MM.1S (cell line): ENCODE data around the gene STXBP6.

Experiments used
- DNase-seq: peaks from one replicate; pipeline ENCODE4 v3.0.0-alpha.2; 2015
- H2AFZ ChIP-seq: fragments of 300-600 bp; sonication (generic); 2 replicates; pipeline ENCODE4 v1.6.0; 2016; ENCODE audit warnings: antibody characterized with exemption, low read length
- H3F3A ChIP-seq: fragments of 300-600 bp; sonication (generic); 2 replicates; pipeline ENCODE4 v1.6.1; 2016; ENCODE audit warnings: mild to moderate bottlenecking, antibody characterized with exemption, low read length, moderate library complexity, mixed read lengths; ENCODE audit not compliant: insufficient read depth
- H3K27ac ChIP-seq: fragments of 300-600 bp; sonication (generic); 2 replicates; pipeline ENCODE4 v1.5.1; 2016; ENCODE audit warnings: mild to moderate bottlenecking, low read length
- H3K27me3 ChIP-seq: fragments of 300-600 bp; sonication (generic); replicated peaks from 2 replicates; pipeline ENCODE4 v1.6.0; 2016; ENCODE audit warnings: low read length; ENCODE audit not compliant: insufficient read depth
- H3K36me3 ChIP-seq: fragments of 300-600 bp; sonication (generic); replicated peaks from 2 replicates; pipeline ENCODE4 v1.6.1; 2016; ENCODE audit warnings: mild to moderate bottlenecking, low read length, mixed read lengths; ENCODE audit not compliant: insufficient read depth
- H3K4me1 ChIP-seq: fragments of 300-600 bp; sonication (generic); 2 replicates; pipeline ENCODE4 v1.6.1; 2016; ENCODE audit warnings: low read length, mixed read lengths
- H3K4me2 ChIP-seq: fragments of 300-600 bp; sonication (generic); 2 replicates; pipeline ENCODE4 v1.6.0; 2016; ENCODE audit warnings: low read depth, low read length
- H3K4me3 ChIP-seq: fragments of 300-600 bp; sonication (generic); 2 replicates; pipeline ENCODE4 v1.5.1; 2016; ENCODE audit warnings: low read length, mixed read lengths
- H3K79me2 ChIP-seq: fragments of 300-600 bp; sonication (generic); 2 replicates; pipeline ENCODE4 v1.6.1; 2016; ENCODE audit warnings: mixed run types, low read length, mixed read lengths
- H3K9ac ChIP-seq: fragments of 300-600 bp; sonication (generic); 2 replicates; pipeline ENCODE4 v1.6.1; 2016; ENCODE audit warnings: low read length, mixed read lengths
- H3K9me2 ChIP-seq: fragments of 300-600 bp; sonication (generic); replicated peaks from 2 replicates; pipeline ENCODE4 v1.6.1; 2016; ENCODE audit warnings: mild to moderate bottlenecking, low read length, mixed read lengths; ENCODE audit not compliant: insufficient read depth
- H3K9me3 ChIP-seq: fragments of 300-600 bp; sonication (generic); replicated peaks from 2 replicates; pipeline ENCODE4 v1.6.1; 2016; ENCODE audit warnings: mild to moderate bottlenecking, low read length, mixed read lengths; ENCODE audit not compliant: insufficient read depth
- H4K20me1 ChIP-seq: fragments of 300-600 bp; sonication (generic); 2 replicates; pipeline ENCODE4 v1.6.1; 2016; ENCODE audit warnings: mild to moderate bottlenecking, low read length, moderate library complexity, mixed read lengths; ENCODE audit not compliant: insufficient read depth
- CTCF ChIP-seq: fragments of 300-600 bp; sonication (generic); IDR thresholded peaks from 2 replicates; pipeline ENCODE4 v1.5.1; 2016; ENCODE audit warnings: antibody characterized with exemption, low read length, mixed read lengths
- EZH2 ChIP-seq: fragments of 300-600 bp; sonication (generic); optimal IDR thresholded peaks from 2 replicates; pipeline ENCODE3; 2017; ENCODE audit warnings: low read depth, mild to moderate bottlenecking, antibody characterized with exemption, low read length, mixed read lengths
- EZH2phosphoT487 ChIP-seq: fragments of 300-600 bp; sonication (generic); IDR thresholded peaks from 2 replicates; pipeline ENCODE4 v1.6.1; 2018; ENCODE audit warnings: antibody characterized with exemption, low read length

STXBP6 gene

GRCh38 chr14:24960816-24961215, 89.1 kb downstream of the STXBP6 start:
- Histone ChIP-seq H3K9me2 (no peaks in the 10 kb centered on the region), H3K27ac (no peak overlapping the region), H3K27me3 (no peaks in the 10 kb centered on the region), H3K4me1 (peaks cover 13% of the 10 kb centered on the region), H4K20me1 (no peaks in the 10 kb centered on the region), H3K36me3 (no peaks in the 10 kb centered on the region), H3K4me3 (no peak overlapping the region), H2AFZ (no peak overlapping the region), H3K79me2 (no peaks in the 10 kb centered on the region), H3F3A (0 out of 2 replicates have a peak, but pooled peaks cover 5% of the 10 kb centered on the region), H3K9me3 (no peaks in the 10 kb centered on the region), H3K9ac (no peak overlapping the region), H3K4me2 (no peak overlapping the region)
- TF ChIP-seq CTCF (no peak), EZH2phosphoT487 (no peak), EZH2 (no peak)
- DNase-seq, result no peak

- Histone ChIP-seq H3K36me3 (no peaks in the 10 kb centered on the region), H3K9me3 (no peaks in the 10 kb centered on the region), H3K9ac (no peak overlapping the region; the same call in 1 of the 2 replicates), H3K27me3 (no peaks in the 10 kb centered on the region), H3F3A (0 out of 2 replicates have a peak, but pooled peaks cover 5% of the 10 kb centered on the region), H3K79me2 (no peaks in the 10 kb centered on the region), H4K20me1 (no peaks in the 10 kb centered on the region), H3K4me1 (peaks cover 13% of the 10 kb centered on the region), H3K27ac (peak overlapping the region; percentile 62; the same call in 1 of the 2 replicates), H3K9me2 (no peaks in the 10 kb centered on the region), H2AFZ (peak overlapping the region; percentile 45; the same call in 1 of the 2 replicates), H3K4me2 (peak overlapping the region; percentile 45; the same call in 1 of the 2 replicates), H3K4me3 (no peak overlapping the region; the same call in 1 of the 2 replicates)
- DNase-seq, result peak; percentile 61
- TF ChIP-seq CTCF (no peak), EZH2 (no peak), EZH2phosphoT487 (no peak)
These were observed 90.1 kb downstream of the STXBP6 start for GRCh38 chr14:24959791-24960331.

- H3K9me3 ChIP-seq, result no peaks in the 10 kb centered on the region
These were observed 91.7 kb downstream of the STXBP6 start for GRCh38 chr14:24958271-24958670.

More at GRCh38 chr14:24958271-24958670, 91.7 kb downstream of the STXBP6 start:
- Histone ChIP-seq H3K4me1 (peaks cover 13% of the 10 kb centered on the region), H3K36me3 (no peaks in the 10 kb centered on the region), H3K9ac (no peak overlapping the region), H3K9me2 (no peaks in the 10 kb centered on the region), H3K4me2 (no peak overlapping the region), H3K27ac (no peak overlapping the region), H2AFZ (no peak overlapping the region), H3K27me3 (no peaks in the 10 kb centered on the region), H4K20me1 (no peaks in the 10 kb centered on the region), H3K79me2 (no peaks in the 10 kb centered on the region), H3F3A (0 out of 2 replicates have a peak, but pooled peaks cover 5% of the 10 kb centered on the region), H3K4me3 (no peak overlapping the region)
- DNase-seq, result no peak
- TF ChIP-seq EZH2, result no peak
- no peak for TF ChIP-seq CTCF
- TF ChIP-seq EZH2phosphoT487, result no peak
